ENCODE results near the gene PPP2R3A. TPM values are rescaled to one million over a fixed set of nuclear protein-coding genes. Genes with fewer than 3 reads are reported as not detected.
"Not testable (repeated sequence)": the region's sequence is repeated elsewhere in the genome, so short reads cannot be mapped to it uniquely, and the experiment has no call there.

The PPP2R3A gene
- total RNA-seq, 2 donors from 2014 or later = 0.49 to 0.53 TPM

DNA sequence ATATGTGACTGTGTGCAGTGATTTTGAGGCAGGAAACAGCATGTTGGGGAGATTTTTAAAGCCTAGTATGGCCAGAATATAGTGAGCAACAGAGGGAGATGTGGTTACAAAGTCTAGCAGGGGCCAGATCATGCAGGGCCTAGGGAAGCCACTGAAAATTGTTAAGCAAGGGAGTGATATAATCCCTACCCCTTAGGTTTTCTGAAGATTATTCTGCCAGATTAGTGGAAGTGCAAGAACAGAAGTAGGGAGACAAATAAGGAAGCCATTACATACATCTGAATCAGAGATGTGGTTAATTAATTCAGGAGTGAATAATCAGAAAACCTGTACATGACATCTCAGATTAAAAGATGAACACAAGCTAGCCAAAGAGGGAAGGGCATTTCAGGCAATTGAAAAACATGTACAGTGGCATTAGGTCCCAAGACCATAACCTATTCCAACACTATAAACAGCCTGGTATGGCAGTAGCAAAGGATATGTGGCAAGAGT is 175.8 kb downstream of the PPP2R3A start:
- ATAC-seq (replicated peaks in 1 of 2) = no peak
- peak overlapping the region; percentile 1 for H3K27ac Mint-ChIP-seq

DNA sequence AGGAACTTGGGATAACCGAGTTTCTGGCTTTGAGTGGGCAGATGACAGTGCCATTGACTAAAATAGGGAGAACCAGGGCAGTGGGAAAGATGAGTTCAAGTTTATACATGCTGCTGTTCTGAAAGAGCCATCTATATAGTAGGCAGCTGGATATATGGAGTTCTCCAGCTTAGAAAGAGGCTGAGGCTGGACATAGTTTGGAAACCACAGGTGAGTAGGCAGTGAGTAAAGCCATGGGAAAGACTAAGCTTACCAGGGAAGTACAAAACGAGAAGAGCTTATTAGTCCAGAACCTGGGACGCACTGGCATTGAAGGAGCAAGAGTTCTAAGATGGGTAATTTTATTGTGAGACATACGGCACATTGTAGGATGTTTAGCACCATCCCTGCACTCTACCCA is 176.4 kb downstream of the PPP2R3A start:
- H3K4me3 Mint-ChIP-seq = no peak overlapping the region
- no peaks in the 10 kb centered on the region for H3K9me3 Mint-ChIP-seq
- no peak for DNase-seq
- H3K27me3 Mint-ChIP-seq (ENCODE audit: low read depth) = no peaks in the 10 kb centered on the region
- H3K27ac Mint-ChIP-seq = peak overlapping the region; percentile 32
- ATAC-seq (replicated peaks in 1 of 2) = peak in 1 of 2 donors; percentile 16
- peaks cover 20% of the 10 kb centered on the region for H3K4me1 Mint-ChIP-seq (ENCODE audit: low read depth)
- H3K36me3 Mint-ChIP-seq (ENCODE audit: insufficient read depth in 2 of 2) = no peaks in the 10 kb centered on the region

More for the DNA sequence above, 175.8 kb downstream of the PPP2R3A start:
- Mint-ChIP-seq H3K4me3 (no peak overlapping the region), H3K36me3 (ENCODE audit: insufficient read depth in 2 of 2) (no peaks in the 10 kb centered on the region), H3K27me3 (ENCODE audit: low read depth) (no peaks in the 10 kb centered on the region), H3K4me1 (ENCODE audit: low read depth) (peaks cover 20% of the 10 kb centered on the region), H3K9me3 (no peaks in the 10 kb centered on the region)
- DNase-seq = no peak

DNA sequence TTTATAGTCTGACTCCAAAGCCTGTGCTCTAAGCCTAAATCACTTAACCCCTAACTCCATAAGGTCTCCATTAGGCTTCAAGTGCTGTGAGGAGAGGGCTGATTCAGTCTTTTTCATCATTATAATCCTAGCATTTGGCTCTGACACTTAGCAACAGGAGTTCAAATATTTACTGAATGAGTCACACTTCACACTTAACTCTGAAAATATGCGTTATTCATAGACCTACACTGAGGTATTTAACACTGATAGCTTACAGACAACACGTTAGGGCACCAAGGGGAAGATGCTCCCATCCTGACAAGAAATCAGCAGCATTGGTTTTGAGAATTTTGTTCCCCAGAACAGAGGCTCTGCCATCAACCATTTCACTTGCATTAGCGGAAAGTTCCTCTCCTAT is 177.1 kb downstream of the PPP2R3A start:
- DNase-seq = no peak
- no peaks in the 10 kb centered on the region for H3K27me3 Mint-ChIP-seq (ENCODE audit: low read depth)

DNA sequence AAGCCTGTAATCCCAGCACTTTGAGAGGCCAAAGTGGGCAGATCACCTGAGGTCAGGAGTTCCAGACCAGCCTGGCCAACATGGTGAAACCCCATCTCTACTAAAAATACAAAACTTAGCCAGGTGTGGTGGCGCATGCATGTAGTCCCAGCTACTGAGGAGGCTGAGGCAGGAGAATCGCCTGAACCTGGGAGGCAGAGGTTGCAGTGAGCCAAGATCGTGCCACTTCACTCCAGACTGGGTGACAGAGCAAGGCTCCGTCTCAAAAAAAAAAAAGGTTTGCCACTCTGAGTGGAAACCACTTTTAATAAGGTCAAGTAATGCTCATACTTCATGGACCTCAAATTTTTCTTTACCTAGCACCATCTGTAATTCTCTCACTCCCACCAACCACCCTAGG is 178.9 kb downstream of the PPP2R3A start:
- DNase-seq, H3K27ac Mint-ChIP-seq: not testable (repeated sequence)
- H3K4me1 Mint-ChIP-seq (ENCODE audit: low read depth) = peaks cover 43% of the 10 kb centered on the region

More for the DNA sequence above, 177.1 kb downstream of the PPP2R3A start:
- Mint-ChIP-seq H3K9me3 (no peaks in the 10 kb centered on the region), H3K36me3 (ENCODE audit: insufficient read depth in 2 of 2) (no peaks in the 10 kb centered on the region), H3K4me1 (ENCODE audit: low read depth) (peaks cover 26% of the 10 kb centered on the region), H3K27ac (no peak overlapping the region), H3K4me3 (no peak overlapping the region)
- ATAC-seq (replicated peaks in 1 of 2) = peak; percentile 86 to 89

DNA sequence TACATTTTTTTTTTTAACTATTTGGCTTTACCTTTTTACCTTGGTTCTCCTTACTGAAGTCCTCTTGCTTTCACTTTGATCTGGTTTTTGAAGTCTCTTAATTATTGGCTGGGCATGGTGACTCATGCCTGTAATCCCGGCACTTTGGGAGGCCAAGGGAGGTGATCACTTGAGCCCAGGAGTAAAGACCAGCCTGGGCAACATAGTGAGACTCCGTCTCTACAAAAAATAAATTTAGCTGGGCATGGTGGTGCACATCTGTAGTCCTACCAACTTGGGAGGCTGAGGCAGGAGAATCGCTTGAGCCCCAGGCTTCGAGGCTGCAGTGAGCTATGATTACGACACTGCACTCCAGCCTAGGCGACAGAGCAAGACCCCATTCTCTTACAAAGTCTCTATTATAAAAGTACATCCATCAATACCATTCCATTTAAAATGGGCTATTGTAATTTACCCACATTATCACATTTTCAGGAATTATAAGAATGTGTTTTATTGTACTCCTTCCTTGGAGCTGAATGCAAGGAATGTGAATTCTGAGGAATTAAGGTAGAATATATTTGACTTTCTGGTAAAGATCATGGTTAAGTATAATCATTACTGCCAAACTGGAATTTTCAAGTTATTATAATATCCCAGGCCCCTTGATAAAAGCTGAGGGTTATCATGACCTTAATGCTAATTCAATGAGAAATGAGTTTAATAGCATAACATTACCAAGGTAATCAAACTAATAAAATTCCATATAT is 181.6 kb downstream of the PPP2R3A start:
- no peaks in the 10 kb centered on the region for H3K9me3 Mint-ChIP-seq
- DNase-seq (no peak), ATAC-seq (replicated peaks in 1 of 2) (no peak)
- no peaks in the 10 kb centered on the region for H3K27me3 Mint-ChIP-seq (ENCODE audit: low read depth)
- peaks cover 9 to 18% of the 10 kb centered on the region in 2 donors for H3K36me3 Mint-ChIP-seq (ENCODE audit: insufficient read depth in 2 of 2)
- peaks cover 60% of the 10 kb centered on the region for H3K4me1 Mint-ChIP-seq (ENCODE audit: low read depth)
- no peak overlapping the region for H3K4me3 Mint-ChIP-seq
- no peak overlapping the region for H3K27ac Mint-ChIP-seq

More for the DNA sequence above, 178.9 kb downstream of the PPP2R3A start:
- not testable (repeated sequence) for H3K4me3 Mint-ChIP-seq; H3K9me3 Mint-ChIP-seq; ATAC-seq (replicated peaks in 1 of 2); H3K36me3 Mint-ChIP-seq (ENCODE audit: insufficient read depth in 2 of 2); H3K27me3 Mint-ChIP-seq (ENCODE audit: low read depth)

DNA sequence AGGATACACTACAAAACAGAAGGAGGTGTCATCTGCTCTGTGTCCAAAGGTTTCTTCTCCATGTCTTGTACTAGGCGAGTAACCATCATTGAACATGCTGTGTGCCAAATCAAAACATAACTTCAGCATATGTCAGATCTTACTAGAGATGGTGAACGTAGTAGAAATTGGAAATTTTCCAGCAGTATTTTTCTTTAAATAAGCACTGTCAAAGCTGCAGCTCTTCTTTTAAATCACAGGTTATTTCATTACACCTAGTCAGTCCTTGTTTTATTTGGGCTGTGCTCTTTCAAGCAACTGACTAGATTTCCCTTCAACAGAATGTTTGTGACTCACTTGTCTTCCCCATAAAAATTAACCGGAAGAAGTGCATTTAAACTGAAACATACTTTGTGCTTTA is 184.1 kb downstream of the PPP2R3A start:
- H3K4me1 Mint-ChIP-seq (ENCODE audit: low read depth) = peaks cover 71% of the 10 kb centered on the region
- peaks cover 9 to 25% of the 10 kb centered on the region in 2 donors for H3K36me3 Mint-ChIP-seq (ENCODE audit: insufficient read depth in 2 of 2)

DNA sequence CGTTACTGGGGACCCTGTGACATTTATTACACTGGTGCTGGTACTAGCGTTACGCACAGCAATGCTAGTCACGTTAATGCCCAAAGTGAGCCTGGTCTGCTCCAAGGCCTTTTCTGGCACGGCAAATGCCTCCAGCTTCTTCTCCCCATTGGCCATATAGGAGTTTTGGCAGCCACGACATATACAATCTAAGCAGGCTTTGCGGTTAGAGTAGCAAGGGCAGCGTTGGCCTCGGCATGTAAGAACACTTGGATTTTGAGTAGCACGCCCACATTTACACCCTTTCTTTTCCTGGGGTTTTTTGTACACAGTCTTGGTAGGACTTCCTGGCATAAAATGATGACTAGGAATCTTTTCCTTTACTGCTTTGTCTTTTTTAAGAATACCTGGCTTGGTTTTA is 185.7 kb downstream of the PPP2R3A start:
- no peak for DNase-seq
- no peaks in the 10 kb centered on the region for H3K27me3 Mint-ChIP-seq (ENCODE audit: low read depth)
- H3K36me3 Mint-ChIP-seq (ENCODE audit: insufficient read depth in 2 of 2) = peaks cover 11 to 27% of the 10 kb centered on the region in 2 donors
- no peak for ATAC-seq (replicated peaks in 1 of 2)
- peak overlapping the region; percentile 74 for H3K27ac Mint-ChIP-seq
- H3K9me3 Mint-ChIP-seq = no peaks in the 10 kb centered on the region
- peak overlapping the region in 1 of 2 donors; percentile 49 for H3K4me3 Mint-ChIP-seq
- peaks cover 84% of the 10 kb centered on the region for H3K4me1 Mint-ChIP-seq (ENCODE audit: low read depth)

More for the DNA sequence above, 184.1 kb downstream of the PPP2R3A start:
- peak overlapping the region; percentile 54 to 85 for H3K4me3 Mint-ChIP-seq
- peak; percentile 76 to 83 for ATAC-seq (replicated peaks in 1 of 2)
- H3K27ac Mint-ChIP-seq = peak overlapping the region; percentile 96
- no peaks in the 10 kb centered on the region for H3K9me3 Mint-ChIP-seq
- DNase-seq = no peak
- H3K27me3 Mint-ChIP-seq (ENCODE audit: low read depth) = no peaks in the 10 kb centered on the region

DNA sequence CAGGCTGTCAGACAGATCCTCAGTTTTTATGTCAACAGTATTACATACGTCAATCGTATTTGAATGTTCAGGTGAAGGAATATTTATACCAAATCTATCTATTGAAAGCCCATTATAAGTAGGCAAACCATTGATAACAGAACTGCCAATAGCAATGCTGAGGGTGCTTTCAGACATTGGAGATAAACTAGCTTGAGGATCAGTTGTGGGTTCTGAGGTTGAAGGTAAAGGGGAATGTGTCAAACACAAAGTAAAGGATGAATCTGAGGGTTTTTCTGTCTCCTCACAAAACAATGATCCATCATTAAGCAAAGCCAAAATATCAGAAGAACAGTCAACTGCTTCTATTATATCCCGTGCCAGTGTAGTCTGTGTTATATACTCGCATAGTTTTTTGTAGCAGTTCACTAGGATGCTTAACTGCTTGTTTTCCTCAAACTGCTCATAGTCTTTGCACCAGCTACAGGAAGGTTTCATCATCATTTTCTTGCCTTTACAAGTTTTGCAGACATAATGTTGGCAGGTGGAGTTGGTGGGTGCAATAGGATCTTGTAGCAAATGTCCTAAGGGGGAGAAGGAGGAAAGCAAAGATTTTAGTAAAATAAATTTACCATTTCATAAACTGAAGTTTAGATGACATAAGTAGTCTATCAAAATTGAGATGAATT is 186.8 kb downstream of the PPP2R3A start:
- Mint-ChIP-seq H3K36me3 (ENCODE audit: insufficient read depth in 2 of 2) (peaks cover 11 to 27% of the 10 kb centered on the region in 2 donors), H3K27me3 (ENCODE audit: low read depth) (no peaks in the 10 kb centered on the region), H3K27ac (peak overlapping the region; percentile 72), H3K4me3 (peak overlapping the region in 1 of 2 donors; percentile 49), H3K4me1 (ENCODE audit: low read depth) (peaks cover 87% of the 10 kb centered on the region), H3K9me3 (no peaks in the 10 kb centered on the region)
- DNase-seq (no peak), ATAC-seq (replicated peaks in 1 of 2) (peak; percentile 56 to 60)

DNA sequence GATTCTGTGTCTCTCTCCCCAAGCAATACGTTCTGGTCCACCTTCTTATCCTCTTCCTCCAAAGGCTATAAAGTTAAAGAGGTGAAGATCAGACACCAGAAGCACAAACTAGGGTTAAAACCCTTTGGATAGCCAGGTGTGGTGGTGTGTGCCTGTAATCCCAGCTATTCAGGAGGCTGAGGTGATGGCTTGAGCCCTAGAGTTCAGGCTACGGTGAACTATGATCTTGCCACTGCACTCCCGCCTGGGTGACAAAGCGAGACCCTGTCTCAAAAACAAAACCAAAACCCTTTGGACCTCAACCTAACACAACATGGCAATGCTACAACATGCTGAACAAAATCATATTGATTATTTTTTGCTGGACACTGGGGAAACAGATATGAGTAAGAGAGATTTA is 187.4 kb downstream of the PPP2R3A start:
- H3K27me3 Mint-ChIP-seq (ENCODE audit: low read depth) = no peaks in the 10 kb centered on the region
- H3K27ac Mint-ChIP-seq = peak overlapping the region; percentile 72
- ATAC-seq (replicated peaks in 1 of 2) = no peak
- peaks cover 87% of the 10 kb centered on the region for H3K4me1 Mint-ChIP-seq (ENCODE audit: low read depth)
- peak overlapping the region; percentile 39 to 49 for H3K4me3 Mint-ChIP-seq
- H3K36me3 Mint-ChIP-seq (ENCODE audit: insufficient read depth in 2 of 2) = peaks cover 11 to 27% of the 10 kb centered on the region in 2 donors
- no peaks in the 10 kb centered on the region for H3K9me3 Mint-ChIP-seq
- DNase-seq = no peak

DNA sequence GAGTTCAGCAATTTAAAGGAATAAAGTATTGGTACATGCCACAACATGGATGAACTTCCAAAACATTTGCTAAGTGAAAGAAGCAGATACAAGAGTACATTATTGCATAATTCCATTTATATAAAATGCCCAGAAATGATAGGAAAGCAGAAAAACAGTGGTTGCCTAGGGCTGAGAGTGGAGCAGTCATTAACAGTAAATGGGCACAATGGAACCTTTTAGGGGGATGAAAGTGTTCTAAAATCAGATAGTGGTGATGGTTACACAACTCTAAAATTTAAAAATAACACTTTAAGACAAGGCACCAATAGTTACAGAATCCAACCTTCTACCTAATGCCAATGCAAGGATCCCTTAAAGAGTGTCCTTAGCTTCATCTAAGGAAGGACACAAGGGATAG is 196.0 kb downstream of the PPP2R3A start:
- Mint-ChIP-seq H3K4me1 (ENCODE audit: low read depth) (peaks cover 62% of the 10 kb centered on the region), H3K27me3 (ENCODE audit: low read depth) (no peaks in the 10 kb centered on the region), H3K27ac (peak overlapping the region; percentile 63), H3K9me3 (peaks cover 0 to 2% of the 10 kb centered on the region in 2 donors), H3K36me3 (ENCODE audit: insufficient read depth in 2 of 2) (peaks cover 3 to 15% of the 10 kb centered on the region in 2 donors), H3K4me3 (no peak overlapping the region)
- ATAC-seq (replicated peaks in 1 of 2) = no peak
- no peak for DNase-seq

DNA sequence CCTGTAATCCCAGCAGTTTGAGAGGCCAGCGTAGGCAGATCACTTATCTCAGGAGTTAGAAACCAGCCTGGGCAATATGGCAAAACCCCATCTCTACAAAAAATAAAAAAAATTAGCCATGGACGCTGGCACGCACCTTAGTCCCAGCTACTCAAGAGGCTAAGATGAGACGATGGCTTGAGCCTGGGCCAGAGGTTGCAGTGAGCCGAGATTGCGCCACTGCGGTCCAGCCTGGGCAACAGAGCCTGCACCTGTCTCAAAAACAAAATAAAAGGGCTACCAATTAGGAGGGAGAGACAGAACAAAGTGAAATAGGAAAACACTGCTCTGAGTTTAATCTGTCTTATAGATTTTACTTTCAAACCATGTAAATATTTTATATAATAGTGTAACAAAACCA is 196.8 kb downstream of the PPP2R3A start:
- ATAC-seq (replicated peaks in 1 of 2) = no peak
- Mint-ChIP-seq H3K4me1 (ENCODE audit: low read depth) (peaks cover 68% of the 10 kb centered on the region), H3K4me3 (no peak overlapping the region), H3K9me3 (peaks cover 0 to 2% of the 10 kb centered on the region in 2 donors), H3K36me3 (ENCODE audit: insufficient read depth in 2 of 2) (peaks cover 3 to 15% of the 10 kb centered on the region in 2 donors), H3K27ac (no peak overlapping the region), H3K27me3 (ENCODE audit: low read depth) (no peaks in the 10 kb centered on the region)
- DNase-seq = no peak

DNA sequence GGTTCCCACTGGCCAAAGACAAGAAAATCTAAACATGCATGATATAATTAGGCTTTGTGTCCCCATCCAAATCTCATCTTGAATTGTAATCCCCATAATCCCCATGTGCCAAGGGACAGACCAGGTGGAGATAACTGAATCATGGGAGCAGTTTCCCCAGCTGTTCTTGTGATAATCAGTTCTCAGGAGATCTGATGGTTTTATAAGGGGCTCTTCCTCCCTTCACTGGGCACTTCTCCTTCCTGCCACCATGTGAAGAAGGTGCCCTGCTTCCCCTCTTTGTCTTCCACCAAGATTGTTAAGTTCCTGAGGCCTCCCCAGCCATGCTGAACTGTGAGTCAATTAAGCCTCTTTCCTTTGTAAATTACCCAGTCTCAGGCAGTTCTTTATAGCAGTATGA is 198.1 kb downstream of the PPP2R3A start:
- not testable (repeated sequence) for ATAC-seq (replicated peaks in 1 of 2); H3K9me3 Mint-ChIP-seq; H3K27me3 Mint-ChIP-seq (ENCODE audit: low read depth); DNase-seq
- peak overlapping the region; percentile 69 for H3K27ac Mint-ChIP-seq
- peaks cover 68% of the 10 kb centered on the region for H3K4me1 Mint-ChIP-seq (ENCODE audit: low read depth)
- peaks cover 3 to 14% of the 10 kb centered on the region in 2 donors for H3K36me3 Mint-ChIP-seq (ENCODE audit: insufficient read depth in 2 of 2)
- H3K4me3 Mint-ChIP-seq = peak overlapping the region; percentile 8 to 13

DNA sequence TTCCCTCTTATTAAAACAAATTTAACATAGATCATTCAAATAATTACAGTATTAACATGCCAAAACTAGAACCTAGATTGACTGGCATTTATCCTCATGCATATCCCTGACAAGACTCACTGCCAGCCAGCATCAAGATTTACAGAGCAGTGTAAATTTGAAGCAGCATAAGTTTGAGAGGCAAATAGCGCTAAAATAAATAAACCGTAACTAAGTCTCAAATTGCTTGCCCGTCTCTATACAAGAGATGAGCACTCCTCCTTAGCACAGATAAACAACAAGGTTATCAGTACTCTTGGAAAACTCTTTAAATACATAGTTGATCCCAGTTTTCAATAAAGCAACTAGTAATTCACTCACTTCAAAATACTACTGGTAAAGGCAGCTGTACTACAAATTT is 201.0 kb downstream of the PPP2R3A start:
- Mint-ChIP-seq H3K4me3 (no peak overlapping the region), H3K9me3 (no peaks in the 10 kb centered on the region), H3K4me1 (ENCODE audit: low read depth) (peaks cover 53% of the 10 kb centered on the region), H3K27me3 (ENCODE audit: low read depth) (no peaks in the 10 kb centered on the region), H3K27ac (no peak overlapping the region), H3K36me3 (ENCODE audit: insufficient read depth in 2 of 2) (peaks cover 2 to 11% of the 10 kb centered on the region in 2 donors)
- no peak for ATAC-seq (replicated peaks in 1 of 2)
- DNase-seq = no peak
